HG03060 (cell line): ENCODE results near the gene METRN.
"Not testable (repeated sequence)": the region's sequence is repeated elsewhere in the genome, so short reads cannot be mapped to it uniquely, and the experiment has no call there.

Experiments used
- ATAC-seq: cut with Tn5 transposase; IDR thresholded peaks from one replicate; pipeline ENCODE4 v1.9.1; 2021; ENCODE audit warnings: low read depth, moderate number of reproducible peaks; ENCODE audit not compliant: unreplicated experiment

Gene METRN

GRCh38 chr16:733382-734207, 18.7 kb downstream of the METRN start:
- no peak for ATAC-seq

DNA sequence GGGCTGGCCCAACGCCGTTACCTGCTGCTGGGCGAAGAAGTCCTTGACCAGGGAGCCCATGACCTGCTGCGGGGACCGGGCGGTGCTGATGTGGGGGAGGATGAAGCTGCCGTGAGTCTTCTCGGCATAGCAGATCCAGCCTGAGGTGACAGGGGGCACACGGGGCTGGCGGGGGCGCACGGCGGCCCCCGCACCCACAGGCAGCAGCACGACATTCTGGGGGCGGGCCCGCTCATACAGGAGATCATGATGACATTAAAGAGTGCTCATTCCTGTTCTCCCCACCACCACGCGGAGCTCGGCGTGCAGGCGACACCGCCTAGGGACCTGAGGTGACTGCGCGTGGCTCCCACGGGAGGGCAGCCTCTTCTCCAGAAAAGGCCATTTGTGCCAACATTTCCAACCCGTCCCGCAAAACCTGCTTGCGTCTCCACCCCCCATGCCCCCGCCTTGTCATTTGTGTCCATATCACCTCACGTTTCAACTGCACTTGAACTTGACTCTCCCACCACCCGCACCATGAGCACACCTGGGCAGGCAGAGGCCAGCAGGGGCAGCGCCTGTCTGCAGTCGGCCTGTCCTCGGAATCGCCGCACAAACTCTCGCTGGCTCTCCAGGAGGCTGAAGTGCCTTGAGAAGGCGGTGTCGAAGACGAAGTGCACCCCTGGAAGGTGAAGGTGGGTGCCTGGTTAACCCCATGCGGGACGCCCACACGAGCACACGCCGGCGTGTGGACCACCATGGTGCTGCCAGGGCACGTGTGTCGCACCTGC, 19.5 kb downstream of the METRN start:
- no peak for ATAC-seq

DNA sequence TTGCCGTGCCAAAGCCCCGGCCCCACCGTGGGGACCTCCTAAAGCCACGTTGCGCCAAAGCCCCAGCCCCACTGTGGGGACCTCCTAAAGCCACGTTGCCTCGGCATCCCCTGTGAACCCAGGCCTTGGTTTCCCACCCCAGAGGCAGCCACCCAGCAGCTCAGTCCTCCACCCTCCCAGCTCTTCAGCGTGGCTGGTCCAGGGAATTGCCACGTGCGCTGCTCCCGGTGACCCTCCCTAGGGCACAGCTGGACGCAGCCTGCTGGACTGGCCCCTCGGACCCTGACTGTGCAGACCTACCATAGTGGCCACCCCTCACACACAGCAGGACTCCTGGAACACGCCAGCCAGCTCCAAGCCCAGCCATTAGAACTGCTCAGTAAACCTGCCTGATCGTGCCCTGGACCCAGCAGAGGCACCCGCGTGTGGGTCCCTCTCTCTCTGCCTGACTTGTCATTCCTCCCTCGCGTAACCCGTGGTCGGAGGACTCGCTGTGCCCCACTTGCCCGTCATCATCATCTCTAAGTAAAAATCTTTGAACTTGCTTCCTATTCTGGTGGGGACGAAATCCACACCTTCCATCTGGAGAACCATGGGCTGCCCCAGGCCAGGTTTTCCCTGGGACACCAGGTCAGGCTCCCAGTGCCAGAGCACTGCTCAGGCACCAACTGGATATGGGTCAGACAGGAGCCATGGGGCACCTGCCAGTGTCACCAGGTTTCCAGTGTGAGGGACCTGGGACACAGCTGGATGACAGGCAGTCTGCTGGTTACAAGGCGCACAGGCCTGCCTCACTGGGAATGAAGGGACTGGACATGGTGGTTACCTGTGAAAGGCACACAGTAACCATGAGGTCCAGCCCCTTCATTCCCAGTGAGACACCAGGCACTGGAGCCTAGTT, 20.3 kb downstream of the METRN start:
- no peak for ATAC-seq

GRCh38 chr16:735982-736453, 21.1 kb downstream of the METRN start:
- ATAC-seq = no peak

DNA sequence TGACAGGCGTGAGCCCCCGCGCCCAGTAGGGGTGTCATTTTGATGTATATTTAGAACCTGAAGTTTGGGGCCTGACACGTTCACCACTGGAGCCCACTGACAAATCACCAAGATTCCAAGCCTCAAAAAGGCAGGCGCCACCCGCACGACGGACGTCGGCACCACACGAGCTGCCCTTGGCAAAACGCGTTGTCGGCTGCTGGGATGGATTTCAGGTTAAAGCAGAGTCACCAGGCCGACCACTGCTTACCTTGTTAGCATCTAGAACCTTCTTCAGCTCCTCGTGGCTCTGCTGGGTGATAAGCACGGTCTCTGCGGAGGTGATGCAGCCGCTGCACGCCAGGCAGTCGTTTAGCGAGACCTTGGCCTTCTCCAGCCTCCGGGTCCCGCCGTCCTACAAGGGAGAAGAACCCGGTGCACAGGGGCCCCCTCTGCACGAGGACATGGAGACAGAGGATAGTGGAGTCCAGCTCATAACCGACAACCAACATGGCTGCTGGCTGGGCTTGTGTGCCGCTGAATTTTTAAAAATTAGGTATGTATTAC, 22.1 kb downstream of the METRN start:
- no peak for ATAC-seq

GRCh38 chr16:739560-740458, 24.9 kb downstream of the METRN start:
- ATAC-seq = no peak

- ATAC-seq = no peak
Measured at GRCh38 chr16:740459-740763, 25.5 kb downstream of the METRN start.

GRCh38 chr16:740764-741505, 26.0 kb downstream of the METRN start, which contains the start of gene CIAO3:
Gene CIAO3 (minus strand): TSS chr16:740997. CDS start chr16:740985, 12 bp downstream.
- ATAC-seq = peak; percentile 32

DNA sequence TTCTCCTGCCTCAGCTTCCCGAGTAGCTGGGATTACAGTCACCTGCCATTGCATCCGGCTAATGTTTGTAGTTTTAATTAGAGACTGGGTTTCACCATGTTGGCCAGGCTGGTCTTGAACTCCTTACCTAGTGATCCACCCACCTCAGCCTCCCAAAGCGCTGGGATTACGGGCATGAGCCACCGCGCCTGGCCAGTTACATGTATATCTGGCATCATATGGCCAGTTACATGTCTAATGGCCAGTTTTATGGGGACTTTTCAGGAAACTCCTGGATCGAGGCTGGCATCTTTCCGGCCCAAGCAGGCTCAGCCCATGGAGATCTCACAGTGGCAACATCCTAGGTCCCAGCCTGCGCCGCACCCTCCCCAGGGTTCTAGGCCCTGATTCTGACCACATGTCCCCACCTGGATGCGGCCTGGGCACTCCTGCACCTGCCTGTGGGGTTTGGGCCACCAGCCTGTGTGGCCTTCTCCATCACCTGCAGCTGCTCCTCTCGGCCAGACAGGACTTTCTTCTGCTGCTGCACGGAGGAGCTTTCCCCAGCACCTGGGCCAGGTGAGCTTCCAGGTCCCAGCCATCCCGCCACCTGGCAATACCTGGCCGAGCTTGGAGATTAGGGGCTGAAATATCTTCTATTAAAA, 27.2 kb downstream of the METRN start:
- ATAC-seq = no peak

DNA sequence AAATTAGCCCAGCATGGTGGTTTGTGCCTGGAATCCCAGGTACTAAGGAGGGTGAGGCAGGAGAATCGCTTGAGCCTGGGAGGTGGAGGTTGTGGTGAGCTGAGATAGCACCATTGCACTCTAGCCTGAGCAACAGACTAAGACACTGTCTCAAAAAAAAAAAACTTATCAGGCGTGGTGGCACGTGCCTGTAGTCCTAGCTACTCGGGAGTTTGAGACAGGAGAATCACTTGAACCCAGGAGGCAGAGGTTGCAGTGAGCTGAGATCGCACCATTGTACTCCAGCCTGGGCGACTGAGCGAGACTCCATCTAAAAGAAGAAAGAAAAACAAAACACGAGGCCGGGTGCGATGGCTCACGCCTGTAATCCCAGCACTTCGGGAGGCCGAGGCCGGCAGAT, 28.0 kb downstream of the METRN start:
- not testable (repeated sequence) for ATAC-seq

DNA sequence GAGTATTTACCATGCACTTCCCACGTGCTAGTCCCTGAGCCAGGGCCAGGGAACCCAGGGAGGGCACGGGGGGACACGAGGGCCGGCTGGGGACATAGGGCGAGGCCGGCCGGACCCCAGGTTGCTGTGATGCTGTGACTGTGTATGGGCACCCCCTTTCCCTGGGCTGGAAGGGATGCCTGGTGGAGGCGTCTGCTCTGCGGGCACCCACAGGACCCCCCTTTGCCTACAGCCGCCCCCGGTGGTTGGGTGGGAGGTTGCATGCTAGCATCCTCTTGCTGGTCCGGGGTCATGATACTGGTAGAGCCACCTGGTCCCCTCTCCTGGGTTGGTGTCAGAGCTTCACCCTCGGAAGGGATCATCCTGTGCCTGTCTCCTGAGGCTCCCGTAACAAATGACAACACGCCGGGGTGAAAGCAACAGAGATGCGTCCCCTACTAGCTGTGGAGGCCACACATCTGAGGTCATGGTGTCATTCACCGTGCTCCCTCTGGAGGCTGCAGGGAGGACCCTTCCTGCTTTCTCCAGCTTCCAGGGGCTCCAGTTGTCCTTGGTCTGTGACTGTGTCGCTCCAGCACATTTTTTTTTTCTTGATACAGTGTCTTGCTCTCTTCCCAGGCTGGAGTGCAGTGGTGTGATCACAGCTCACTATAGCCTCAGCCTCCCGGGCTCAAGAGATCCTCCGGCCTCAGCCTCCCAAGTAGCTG, 29.0 kb downstream of the METRN start:
- no peak for ATAC-seq

DNA sequence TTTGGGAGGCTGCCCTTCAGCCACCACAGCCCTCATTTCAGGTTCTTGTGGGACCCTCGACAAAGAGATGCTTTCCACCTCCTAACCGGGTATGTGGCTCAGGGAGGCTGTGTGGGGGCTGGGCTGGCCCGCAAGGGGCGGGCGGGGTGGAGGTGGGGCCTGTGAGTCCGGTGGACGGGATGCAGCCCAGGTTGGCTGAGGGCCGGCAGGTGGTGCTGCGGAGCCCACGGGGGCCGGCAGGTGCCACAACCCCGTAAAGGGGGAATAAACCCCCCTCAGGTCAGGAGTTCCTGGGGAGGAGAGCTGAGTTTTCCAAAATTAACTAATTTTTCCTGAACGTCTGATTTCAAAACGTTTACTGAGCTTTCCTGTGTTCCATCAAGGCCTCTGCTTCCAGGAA, 30.8 kb downstream of the METRN start:
- ATAC-seq = no peak

GRCh38 chr16:746637-747036, 31.7 kb downstream of the METRN start:
- ATAC-seq = no peak

DNA sequence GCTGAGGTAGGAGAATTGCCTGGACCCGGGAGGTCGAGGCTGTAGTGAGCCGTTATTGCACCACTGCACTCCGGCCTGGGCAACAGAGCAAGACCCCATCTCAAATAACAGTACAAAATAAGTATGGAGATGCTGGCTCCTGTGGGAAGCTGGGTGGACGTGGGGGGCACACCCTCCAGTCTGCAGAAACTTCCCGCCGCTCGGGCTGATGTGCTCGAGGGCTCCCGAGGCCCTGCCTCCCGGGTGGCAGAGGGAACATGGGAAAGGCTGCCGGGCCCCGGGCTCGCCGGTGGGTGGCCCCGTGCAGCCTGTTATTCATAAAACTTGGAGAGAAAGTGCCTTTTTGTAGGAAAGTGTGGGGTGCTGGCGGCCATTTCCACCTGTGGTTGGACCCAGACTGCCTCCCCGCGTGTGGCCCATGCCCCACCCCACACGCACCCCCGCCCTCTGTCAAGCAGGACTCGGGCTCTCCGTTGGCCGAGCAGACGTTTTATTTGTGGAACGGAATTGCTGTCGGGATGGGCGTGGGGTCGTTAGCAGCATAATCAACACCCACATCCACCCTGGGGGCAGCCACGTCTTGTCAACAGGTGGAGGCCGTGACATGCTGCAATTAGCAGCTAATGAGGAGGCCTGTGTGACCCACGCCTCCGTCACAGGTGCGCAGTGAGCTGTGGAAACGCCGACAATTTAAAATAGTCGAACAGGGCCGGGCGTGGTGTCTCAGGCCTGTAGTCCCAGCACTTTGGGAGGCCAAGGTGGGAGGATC, 33.2 kb downstream of the METRN start:
- ATAC-seq = no peak

DNA sequence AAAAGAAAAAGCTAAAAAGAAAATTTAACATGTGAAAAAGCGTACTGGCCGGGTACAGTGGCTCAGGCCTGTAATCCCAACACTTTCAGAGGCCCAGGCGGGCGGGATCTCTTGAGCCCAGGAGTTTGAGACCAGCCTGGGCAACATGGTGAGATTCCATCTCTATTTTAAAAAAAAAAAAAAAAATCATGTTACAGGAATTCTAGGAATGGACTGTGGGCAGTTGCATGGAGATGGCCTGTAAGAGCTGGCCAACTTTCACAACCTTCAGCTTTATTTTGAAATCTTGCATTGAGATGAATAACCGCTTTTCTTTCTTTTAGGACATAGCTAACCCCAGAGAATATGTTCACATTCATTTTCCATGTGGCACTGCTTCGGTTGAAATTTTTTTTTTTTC, 34.1 kb downstream of the METRN start:
- ATAC-seq = no peak

GRCh38 chr16:750485-750884, 35.6 kb downstream of the METRN start:
- ATAC-seq = no peak
